Natural killer cell treated with Interleukin-12 subunit alpha and Interleukin-12 subunit beta and Interleukin-15 and Interleukin-18, amount 100 ng/mL, for 72 hours (primary cell): ENCODE results near the gene FAM181B. TPM values are rescaled to one million over a fixed set of nuclear protein-coding genes. Genes with fewer than 3 reads are reported as not detected.
"Not testable (repeated sequence)": the region's sequence is repeated elsewhere in the genome, so short reads cannot be mapped to it uniquely, and the experiment has no call there.

Source experiments
- ATAC-seq, 2 donors: fragments of 150-1000 bp; cut with Tn5 transposase in 1 of 2; sonication (Bioruptor Pico), chemical (Tn5 transposase) in 1 of 2; 2 replicates each; pipeline ENCODE4 v1.10.0; 2021
- DNase-seq: peaks from one replicate; pipeline ENCODE4 v3.0.0; 2022; ENCODE audit warnings: low spot score
- H3K27ac Mint-ChIP-seq, 2 donors: 1 replicate in 1 of 2; 2 replicates in 1 of 2; pipeline ENCODE4 v1.8.0; 2022; ENCODE audit warnings: mixed read lengths in 2 of 2, mild to moderate bottlenecking in 1 of 2, moderate library complexity in 1 of 2
- H3K27me3 Mint-ChIP-seq, 2 donors: 1 replicate in 1 of 2; 2 replicates in 1 of 2; pipeline ENCODE4 v1.8.0; 2022; ENCODE audit warnings: mixed read lengths in 2 of 2
- H3K36me3 Mint-ChIP-seq: one replicate; pipeline ENCODE4 v1.8.0; 2022; ENCODE audit warnings: mixed read lengths
- H3K4me1 Mint-ChIP-seq, 2 donors: 1 replicate in 1 of 2; 2 replicates in 1 of 2; pipeline ENCODE4 v1.8.0; 2022; ENCODE audit warnings: low read depth in 2 of 2, mixed read lengths in 2 of 2, mild to moderate bottlenecking in 1 of 2
- H3K4me3 Mint-ChIP-seq: one replicate; pipeline ENCODE4 v1.8.0; 2022; ENCODE audit warnings: mixed read lengths
- H3K9me3 Mint-ChIP-seq: 2 replicates; pipeline ENCODE4 v1.8.0; 2022; ENCODE audit warnings: mixed read lengths
- total RNA-seq, 2 donors: library from RNA; stranded (reverse); gene quantifications; one replicate each; pipeline ENCODE4 v1.2.3, GENCODE V29; 2022

The FAM181B gene
- total RNA-seq, 2 donors from 2014 or later: not detected

- no peak for ATAC-seq
- Mint-ChIP-seq H3K4me1 (no peaks in the 10 kb centered on the region), H3K9me3 (no peaks in the 10 kb centered on the region), H3K4me3 (no peak overlapping the region), H3K27ac (no peak overlapping the region), H3K36me3 (no peaks in the 10 kb centered on the region), H3K27me3 (no peaks in the 10 kb centered on the region)
- DNase-seq: no peak
Measured at GRCh38 chr11:82720267-82721065, 13.2 kb downstream of the FAM181B start.

- Mint-ChIP-seq H3K9me3 (no peaks in the 10 kb centered on the region), H3K36me3 (no peaks in the 10 kb centered on the region), H3K4me1 (no peaks in the 10 kb centered on the region), H3K27ac (no peak overlapping the region), H3K4me3 (no peak overlapping the region), H3K27me3 (no peaks in the 10 kb centered on the region)
- DNase-seq: no peak
- no peak for ATAC-seq
Measured at GRCh38 chr11:82719361-82720105, 14.1 kb downstream of the FAM181B start.

- Mint-ChIP-seq H3K9me3 (no peaks in the 10 kb centered on the region), H3K4me3 (no peak overlapping the region), H3K27me3 (no peaks in the 10 kb centered on the region), H3K36me3 (no peaks in the 10 kb centered on the region), H3K4me1 (no peaks in the 10 kb centered on the region), H3K27ac (no peak overlapping the region)
- DNase-seq (no peak), ATAC-seq (no peak)
Measured at GRCh38 chr11:82718821-82719220, 14.8 kb downstream of the FAM181B start.

GRCh38 chr11:82718307-82718706, 15.4 kb downstream of the FAM181B start:
- no peaks in the 10 kb centered on the region for H3K27me3 Mint-ChIP-seq
- no peaks in the 10 kb centered on the region for H3K36me3 Mint-ChIP-seq
- ATAC-seq (no peak), DNase-seq (no peak)
- no peak overlapping the region for H3K27ac Mint-ChIP-seq
- no peaks in the 10 kb centered on the region for H3K9me3 Mint-ChIP-seq
- H3K4me3 Mint-ChIP-seq: no peak overlapping the region
- no peaks in the 10 kb centered on the region for H3K4me1 Mint-ChIP-seq

DNA sequence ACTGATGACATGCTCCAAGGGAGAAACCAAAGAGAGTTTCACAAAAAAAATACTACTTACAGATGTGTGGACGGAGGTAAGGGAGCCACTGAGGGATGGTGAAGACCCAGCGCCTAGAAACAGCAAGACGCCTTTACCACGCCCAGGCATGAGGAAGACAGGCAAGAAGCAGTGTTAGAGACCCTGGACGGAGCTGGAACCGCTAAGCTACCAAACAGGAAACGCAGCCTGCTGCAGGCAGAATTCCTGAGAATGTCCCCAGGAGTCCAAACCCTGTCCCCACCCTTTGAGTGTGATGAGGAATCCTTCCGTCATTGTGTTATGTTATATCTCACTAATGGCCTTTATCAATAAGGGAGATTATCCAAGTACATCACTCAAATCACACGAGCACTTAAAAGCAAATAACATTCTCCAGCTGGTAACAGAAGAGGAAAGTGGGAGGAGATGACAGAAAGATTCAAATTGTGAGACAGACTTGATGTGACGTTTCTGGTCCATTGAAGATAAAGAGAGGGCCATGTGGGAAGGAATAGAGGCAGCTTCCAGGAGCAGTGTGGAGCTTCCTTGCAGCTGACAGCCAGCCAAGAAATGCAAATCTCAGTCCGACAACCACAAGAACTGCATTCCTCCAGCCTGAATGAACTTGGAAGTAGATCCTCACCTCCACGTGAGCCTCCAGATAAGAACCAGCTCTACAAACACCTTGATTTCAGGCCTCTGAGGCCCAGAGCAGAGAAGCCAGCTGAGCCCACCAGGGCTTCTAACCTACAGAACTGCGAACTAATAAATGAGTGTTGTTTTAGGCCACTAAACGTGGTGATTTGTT, 19.1 kb downstream of the FAM181B start:
- Mint-ChIP-seq H3K36me3 (no peaks in the 10 kb centered on the region), H3K27me3 (peaks cover 0 to 8% of the 10 kb centered on the region in 2 donors), H3K4me3 (no peak overlapping the region), H3K27ac (no peak overlapping the region), H3K4me1 (no peaks in the 10 kb centered on the region), H3K9me3 (no peaks in the 10 kb centered on the region)
- no peak for DNase-seq
- no peak for ATAC-seq

DNA sequence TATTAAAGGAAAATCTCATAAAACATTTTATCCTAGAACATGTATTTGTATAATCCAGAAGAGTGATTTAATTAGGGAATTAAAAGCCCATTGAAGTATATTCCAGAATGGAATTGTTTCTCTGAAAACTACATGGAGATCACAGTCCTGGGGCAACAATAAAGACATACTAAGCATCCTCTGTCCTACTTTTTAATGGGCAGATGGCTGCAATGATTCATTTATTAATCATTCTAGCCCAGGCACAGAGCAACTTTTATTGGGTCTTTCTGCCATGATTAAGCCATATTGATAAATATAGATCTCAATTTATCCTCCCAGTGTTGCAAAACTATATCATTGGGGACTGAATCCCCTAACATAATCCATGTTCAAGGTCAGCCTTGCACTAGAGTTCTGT, 22.0 kb downstream of the FAM181B start:
- H3K36me3 Mint-ChIP-seq: no peaks in the 10 kb centered on the region
- ATAC-seq (no peak), DNase-seq (no peak)
- peaks cover 3 to 15% of the 10 kb centered on the region in 2 donors for H3K27me3 Mint-ChIP-seq
- no peak overlapping the region for H3K27ac Mint-ChIP-seq
- no peak overlapping the region for H3K4me3 Mint-ChIP-seq
- H3K9me3 Mint-ChIP-seq: no peaks in the 10 kb centered on the region
- no peaks in the 10 kb centered on the region for H3K4me1 Mint-ChIP-seq

DNA sequence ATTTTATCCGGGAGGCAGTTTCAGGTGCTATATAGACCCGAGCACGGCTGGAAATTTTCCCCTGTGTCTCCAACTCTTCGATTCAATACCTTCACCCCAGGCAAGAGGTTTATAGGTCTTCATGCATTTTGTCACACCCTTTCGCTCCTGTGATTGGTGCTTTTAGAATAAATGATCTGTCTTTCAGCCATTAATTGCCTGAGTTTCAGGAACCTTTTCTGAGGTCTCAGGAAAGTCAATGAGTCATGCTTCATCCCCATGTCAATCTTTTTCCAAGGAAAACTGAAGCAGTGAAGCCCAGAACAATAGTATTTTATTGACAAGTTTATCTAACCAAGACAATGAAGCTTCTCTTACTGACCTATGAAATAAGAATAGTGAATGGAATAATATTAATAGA, 29.9 kb downstream of the FAM181B start:
- Mint-ChIP-seq H3K27me3 (peaks cover 5 to 24% of the 10 kb centered on the region in 2 donors), H3K27ac (no peak overlapping the region), H3K9me3 (no peaks in the 10 kb centered on the region), H3K4me1 (no peaks in the 10 kb centered on the region), H3K4me3 (no peak overlapping the region), H3K36me3 (no peaks in the 10 kb centered on the region)
- no peak for DNase-seq
- no peak for ATAC-seq

- Mint-ChIP-seq H3K9me3 (no peaks in the 10 kb centered on the region), H3K4me1 (no peaks in the 10 kb centered on the region), H3K27me3 (peaks cover 5 to 24% of the 10 kb centered on the region in 2 donors), H3K36me3 (no peaks in the 10 kb centered on the region), H3K4me3 (no peak overlapping the region), H3K27ac (no peak overlapping the region)
- DNase-seq (no peak), ATAC-seq (no peak)
Measured at GRCh38 chr11:82703226-82703625, 30.4 kb downstream of the FAM181B start.

GRCh38 chr11:82701847-82702520, 31.7 kb downstream of the FAM181B start:
- no peak for ATAC-seq
- Mint-ChIP-seq H3K4me1 (no peaks in the 10 kb centered on the region), H3K9me3 (no peaks in the 10 kb centered on the region), H3K36me3 (no peaks in the 10 kb centered on the region), H3K27ac (no peak overlapping the region), H3K27me3 (peaks cover 2 to 17% of the 10 kb centered on the region in 2 donors), H3K4me3 (no peak overlapping the region)
- DNase-seq: no peak

GRCh38 chr11:82698576-82699352, 34.9 kb downstream of the FAM181B start:
- H3K4me3 Mint-ChIP-seq: no peak overlapping the region
- no peaks in the 10 kb centered on the region for H3K4me1 Mint-ChIP-seq
- no peaks in the 10 kb centered on the region for H3K9me3 Mint-ChIP-seq
- DNase-seq: no peak
- no peaks in the 10 kb centered on the region for H3K36me3 Mint-ChIP-seq
- peak in 1 of 2 donors; percentile 58 for ATAC-seq
- H3K27ac Mint-ChIP-seq: no peak overlapping the region
- peaks cover 4 to 25% of the 10 kb centered on the region in 2 donors for H3K27me3 Mint-ChIP-seq

DNA sequence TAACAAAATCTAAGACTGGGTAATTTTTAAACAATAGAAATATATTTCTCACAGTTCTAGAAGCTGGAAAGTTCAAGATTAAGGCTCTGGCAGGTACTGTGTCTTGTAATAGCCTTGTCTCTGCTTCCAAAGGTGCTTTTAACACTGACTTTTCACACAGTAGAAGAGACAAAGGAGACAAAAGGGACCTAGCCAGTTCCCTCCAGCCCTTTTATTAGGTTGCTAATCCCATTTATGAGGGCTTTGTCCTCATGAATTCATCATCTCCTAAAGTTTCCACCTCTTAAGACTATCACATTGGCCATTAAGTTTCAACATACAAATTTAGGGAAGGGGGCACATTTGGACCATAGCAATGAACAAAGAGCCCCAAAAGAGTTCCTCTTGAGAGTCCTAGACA, 40.7 kb downstream of the FAM181B start:
- Mint-ChIP-seq H3K36me3 (no peaks in the 10 kb centered on the region), H3K27ac (no peak overlapping the region), H3K27me3 (peaks cover 7 to 15% of the 10 kb centered on the region in 2 donors), H3K9me3 (no peaks in the 10 kb centered on the region), H3K4me3 (no peak overlapping the region), H3K4me1 (no peaks in the 10 kb centered on the region)
- DNase-seq (no peak), ATAC-seq (no peak)

- H3K4me1 Mint-ChIP-seq, H3K4me3 Mint-ChIP-seq, DNase-seq, ATAC-seq, H3K9me3 Mint-ChIP-seq, H3K36me3 Mint-ChIP-seq, H3K27ac Mint-ChIP-seq: not testable (repeated sequence)
- H3K27me3 Mint-ChIP-seq: peaks cover 7 to 30% of the 10 kb centered on the region in 2 donors
Measured at GRCh38 chr11:82689347-82689746, 44.3 kb downstream of the FAM181B start.

- no peak for ATAC-seq
- Mint-ChIP-seq H3K4me1 (peaks cover 4 to 6% of the 10 kb centered on the region in 2 donors), H3K27me3 (peaks cover 13 to 32% of the 10 kb centered on the region in 2 donors), H3K27ac (no peak overlapping the region), H3K9me3 (no peaks in the 10 kb centered on the region), H3K36me3 (no peaks in the 10 kb centered on the region), H3K4me3 (no peak overlapping the region)
- no peak for DNase-seq
Measured at GRCh38 chr11:82686211-82686610, 47.5 kb downstream of the FAM181B start.
